Esophagus muscularis mucosa (tissue), 3 donors: Measurements from ENCODE around the gene GRID1.

Experiments used
- CTCF ChIP-seq, 3 experiments: fragments of 200-600 bp in 2 of 3; fragments of 450-650 bp in 1 of 3; sonication (generic) in 2 of 3; IDR thresholded peaks; one replicate each; pipeline ENCODE4 v1.5.1; 2017 to 2019; ENCODE audit warnings: antibody characterized with exemption in 3 of 3, mild to moderate bottlenecking in 2 of 3, moderate library complexity in 1 of 3
- POLR2AphosphoS5 ChIP-seq, 2 donors: sonication (generic); formaldehyde crosslinking; IDR thresholded peaks; one replicate each; pipeline ENCODE4 v1.6.1; 2017; ENCODE audit warnings: antibody characterized with exemption in 2 of 2

- no peak for TF ChIP-seq CTCF (IDR thresholded peaks at IDR 0.05)
- no peak for TF ChIP-seq POLR2AphosphoS5 (IDR thresholded peaks at IDR 0.05)
Observed at GRCh38 chr10:86001521-86001920, 365.1 kb downstream of the GRID1 start.
